ENCODE results near the gene DNAJC8. TPM values are rescaled to one million over a fixed set of nuclear protein-coding genes. Genes with fewer than 3 reads are reported as not detected.

The DNAJC8 gene
- total and polyA plus RNA-seq, 2 donors from 2014 or later: 71.7 to 110 TPM

- H3K36me3 ChIP-seq (ENCODE audit: control insufficient read depth in 2 of 3, insufficient read depth in 3 of 3, low read length in 3 of 3): peaks cover 2 to 20% (median 16%) of the 10 kb centered on the region in 3 donors
- no peak for FAIRE-seq
- TF ChIP-seq CTCF (IDR thresholded peaks at IDR 0.05; ENCODE audit: borderline replicate concordance, extremely low read depth, insufficient read depth): no peak
- no peak overlapping the region for H3K4me3 ChIP-seq (ENCODE audit: low read length in 3 of 3)
- intact Hi-C loops (cut with DNase I): no loop called here
- H3K4me1 ChIP-seq (ENCODE audit: control insufficient read depth in 2 of 3, insufficient read depth in 2 of 3, low read depth in 1 of 3, low read length in 3 of 3): peaks cover 0 to 14% (median 7%) of the 10 kb centered on the region in 3 donors
- no peaks in the 10 kb centered on the region for H3K27me3 ChIP-seq (ENCODE audit: control insufficient read depth, insufficient read depth, low read length)
- DNase-seq: no peak
- H3K27ac ChIP-seq (ENCODE audit: low read depth in 2 of 2, low read length in 2 of 2): no peak overlapping the region
- H3K9me3 ChIP-seq (ENCODE audit: control insufficient read depth in 2 of 3, insufficient read depth in 1 of 3, low read length in 3 of 3): no peaks in the 10 kb centered on the region
- no peak overlapping the region for H3K9ac ChIP-seq (ENCODE audit: low read length in 3 of 3)
Measured at GRCh38 chr1:28269529-28269928, 36.7 kb upstream of the DNAJC8 start.

GRCh38 chr1:28267633-28268032 lies 34.8 kb upstream of the DNAJC8 start:
- Histone ChIP-seq H3K4me3 (ENCODE audit: low read length in 3 of 3) (no peak overlapping the region), H3K27me3 (ENCODE audit: control insufficient read depth, insufficient read depth, low read length) (no peaks in the 10 kb centered on the region), H3K9me3 (ENCODE audit: control insufficient read depth in 2 of 3, insufficient read depth in 1 of 3, low read length in 3 of 3) (no peaks in the 10 kb centered on the region), H3K4me1 (ENCODE audit: control insufficient read depth in 2 of 3, insufficient read depth in 2 of 3, low read depth in 1 of 3, low read length in 3 of 3) (peaks cover 0 to 20% (median 7%) of the 10 kb centered on the region in 3 donors), H3K27ac (ENCODE audit: low read depth in 2 of 2, low read length in 2 of 2) (no peak overlapping the region), H3K36me3 (ENCODE audit: control insufficient read depth in 2 of 3, insufficient read depth in 3 of 3, low read length in 3 of 3) (peaks cover 0 to 9% (median 6%) of the 10 kb centered on the region in 3 donors), H3K9ac (ENCODE audit: low read length in 3 of 3) (no peak overlapping the region)
- no peak for TF ChIP-seq CTCF (IDR thresholded peaks at IDR 0.05; ENCODE audit: borderline replicate concordance, extremely low read depth, insufficient read depth)
- intact Hi-C loops (cut with DNase I): no loop called here
- FAIRE-seq: no peak
- no peak for DNase-seq

- peak overlapping the region in 1 of 3 donors; percentile 11 for H3K4me3 ChIP-seq (ENCODE audit: low read length in 3 of 3)
- intact Hi-C loops (cut with DNase I): no loop called here
- TF ChIP-seq CTCF (IDR thresholded peaks at IDR 0.05; ENCODE audit: borderline replicate concordance, extremely low read depth, insufficient read depth): no peak
- H3K9me3 ChIP-seq (ENCODE audit: control insufficient read depth in 2 of 3, insufficient read depth in 1 of 3, low read length in 3 of 3): no peaks in the 10 kb centered on the region
- no peaks in the 10 kb centered on the region for H3K27me3 ChIP-seq (ENCODE audit: control insufficient read depth, insufficient read depth, low read length)
- H3K4me1 ChIP-seq (ENCODE audit: control insufficient read depth in 2 of 3, insufficient read depth in 2 of 3, low read depth in 1 of 3, low read length in 3 of 3): peaks cover 0 to 20% (median 7%) of the 10 kb centered on the region in 3 donors
- peaks cover 0 to 2% (median 1%) of the 10 kb centered on the region in 3 donors for H3K36me3 ChIP-seq (ENCODE audit: control insufficient read depth in 2 of 3, insufficient read depth in 3 of 3, low read length in 3 of 3)
- no peak overlapping the region for H3K27ac ChIP-seq (ENCODE audit: low read depth in 2 of 2, low read length in 2 of 2)
- DNase-seq (peak in 1 of 5 donors; percentile 38), FAIRE-seq (no peak)
- no peak overlapping the region for H3K9ac ChIP-seq (ENCODE audit: low read length in 3 of 3)
Measured at GRCh38 chr1:28266920-28267322, 34.1 kb upstream of the DNAJC8 start.

GRCh38 chr1:28265577-28265976 lies 32.7 kb upstream of the DNAJC8 start:
- H3K9me3 ChIP-seq (ENCODE audit: control insufficient read depth in 2 of 3, insufficient read depth in 1 of 3, low read length in 3 of 3): no peaks in the 10 kb centered on the region
- H3K9ac ChIP-seq (ENCODE audit: low read length in 3 of 3): no peak overlapping the region
- no peaks in the 10 kb centered on the region for H3K36me3 ChIP-seq (ENCODE audit: control insufficient read depth in 2 of 3, insufficient read depth in 3 of 3, low read length in 3 of 3)
- H3K27ac ChIP-seq (ENCODE audit: low read depth in 2 of 2, low read length in 2 of 2): no peak overlapping the region
- peak overlapping the region in 1 of 3 donors; percentile 14 for H3K4me3 ChIP-seq (ENCODE audit: low read length in 3 of 3)
- H3K4me1 ChIP-seq (ENCODE audit: control insufficient read depth in 2 of 3, insufficient read depth in 2 of 3, low read depth in 1 of 3, low read length in 3 of 3): peaks cover 0 to 20% (median 14%) of the 10 kb centered on the region in 3 donors
- TF ChIP-seq CTCF (IDR thresholded peaks at IDR 0.05; ENCODE audit: borderline replicate concordance, extremely low read depth, insufficient read depth): no peak
- no peak for DNase-seq
- intact Hi-C loops (cut with DNase I): no loop called here
- FAIRE-seq: no peak
- H3K27me3 ChIP-seq (ENCODE audit: control insufficient read depth, insufficient read depth, low read length): no peaks in the 10 kb centered on the region

Data from kidney (tissue), 14 donors.